ENCODE data around the gene RHOJ.
A peak's percentile ranks its signal among the peaks of the same experiment; 100 is the strongest.
"Not testable (repeated sequence)": the region's sequence is repeated elsewhere in the genome, so short reads cannot be mapped to it uniquely, and the experiment has no call there.

The RHOJ gene

GRCh38 chr14:63204407-63205043, at the start of gene RHOJ:
RHOJ (plus strand) TSS chr14:63204443; CDS start chr14:63204870, 427 bp downstream.
- no peak within 1 kb of the TSS for H3K4me3 Mint-ChIP-seq
- no peaks in the 10 kb centered on the region for H3K4me1 Mint-ChIP-seq
- H3K9me3 Mint-ChIP-seq = no peaks in the 10 kb centered on the region
- no peaks in the 10 kb centered on the region for H3K36me3 Mint-ChIP-seq
- no peak for ATAC-seq
- H3K27me3 Mint-ChIP-seq = peaks cover 8% of the 10 kb centered on the region
- no peak within 1 kb of the TSS for H3K27ac Mint-ChIP-seq

- Mint-ChIP-seq H3K27ac (no peak overlapping the region), H3K4me3 (no peak overlapping the region), H3K4me1 (no peaks in the 10 kb centered on the region), H3K36me3 (no peaks in the 10 kb centered on the region), H3K9me3 (no peaks in the 10 kb centered on the region), H3K27me3 (no peaks in the 10 kb centered on the region)
- no peak for ATAC-seq
These were observed 48.6 kb upstream of the RHOJ start for GRCh38 chr14:63155511-63156185.

GRCh38 chr14:63157195-63157594, 47.0 kb upstream of the RHOJ start:
- peak; percentile 41 for ATAC-seq
- H3K27me3 Mint-ChIP-seq = no peaks in the 10 kb centered on the region
- H3K36me3 Mint-ChIP-seq = no peaks in the 10 kb centered on the region
- H3K4me1 Mint-ChIP-seq = no peaks in the 10 kb centered on the region
- no peak overlapping the region for H3K27ac Mint-ChIP-seq
- no peaks in the 10 kb centered on the region for H3K9me3 Mint-ChIP-seq
- H3K4me3 Mint-ChIP-seq = no peak overlapping the region

GRCh38 chr14:63163306-63163705, 40.9 kb upstream of the RHOJ start:
- Mint-ChIP-seq H3K36me3 (no peaks in the 10 kb centered on the region), H3K4me1 (no peaks in the 10 kb centered on the region), H3K27ac (no peak overlapping the region), H3K27me3 (no peaks in the 10 kb centered on the region), H3K9me3 (no peaks in the 10 kb centered on the region), H3K4me3 (no peak overlapping the region)
- ATAC-seq = no peak

GRCh38 chr14:63164108-63164683, 40.0 kb upstream of the RHOJ start:
- Mint-ChIP-seq H3K27ac (no peak overlapping the region), H3K4me1 (no peaks in the 10 kb centered on the region), H3K4me3 (no peak overlapping the region), H3K27me3 (no peaks in the 10 kb centered on the region), H3K36me3 (no peaks in the 10 kb centered on the region), H3K9me3 (no peaks in the 10 kb centered on the region)
- no peak for ATAC-seq

- H3K4me1 Mint-ChIP-seq, H3K27ac Mint-ChIP-seq, H3K27me3 Mint-ChIP-seq, ATAC-seq, H3K4me3 Mint-ChIP-seq, H3K36me3 Mint-ChIP-seq, H3K9me3 Mint-ChIP-seq: not testable (repeated sequence)
These were observed 39.0 kb upstream of the RHOJ start for GRCh38 chr14:63165267-63165666.

GRCh38 chr14:63167044-63167443, 37.2 kb upstream of the RHOJ start:
- no peaks in the 10 kb centered on the region for H3K27me3 Mint-ChIP-seq
- no peak overlapping the region for H3K4me3 Mint-ChIP-seq
- H3K27ac Mint-ChIP-seq = no peak overlapping the region
- H3K9me3 Mint-ChIP-seq = peaks cover 3% of the 10 kb centered on the region
- no peaks in the 10 kb centered on the region for H3K36me3 Mint-ChIP-seq
- no peaks in the 10 kb centered on the region for H3K4me1 Mint-ChIP-seq
- ATAC-seq = no peak

- no peak overlapping the region for H3K4me3 Mint-ChIP-seq
- no peak overlapping the region for H3K27ac Mint-ChIP-seq
- no peaks in the 10 kb centered on the region for H3K4me1 Mint-ChIP-seq
- peaks cover 2% of the 10 kb centered on the region for H3K9me3 Mint-ChIP-seq
- no peaks in the 10 kb centered on the region for H3K27me3 Mint-ChIP-seq
- H3K36me3 Mint-ChIP-seq = no peaks in the 10 kb centered on the region
- no peak for ATAC-seq
These were observed 29.5 kb upstream of the RHOJ start for GRCh38 chr14:63174760-63175191.

- Mint-ChIP-seq H3K27ac (no peak overlapping the region), H3K9me3 (no peaks in the 10 kb centered on the region), H3K4me3 (no peak overlapping the region), H3K4me1 (no peaks in the 10 kb centered on the region), H3K27me3 (no peaks in the 10 kb centered on the region), H3K36me3 (no peaks in the 10 kb centered on the region)
- no peak for ATAC-seq
These were observed 28.7 kb upstream of the RHOJ start for GRCh38 chr14:63175531-63175930.

- Mint-ChIP-seq H3K27ac (no peak overlapping the region), H3K36me3 (no peaks in the 10 kb centered on the region), H3K4me1 (no peaks in the 10 kb centered on the region), H3K4me3 (no peak overlapping the region), H3K9me3 (peaks cover 9% of the 10 kb centered on the region), H3K27me3 (peaks cover 3% of the 10 kb centered on the region)
- ATAC-seq = peak; percentile 28
These were observed 25.3 kb upstream of the RHOJ start for GRCh38 chr14:63178912-63179311.

- H3K27ac Mint-ChIP-seq = no peak overlapping the region
- H3K4me1 Mint-ChIP-seq = no peaks in the 10 kb centered on the region
- no peaks in the 10 kb centered on the region for H3K36me3 Mint-ChIP-seq
- ATAC-seq = no peak
- H3K9me3 Mint-ChIP-seq = peaks cover 9% of the 10 kb centered on the region
- no peak overlapping the region for H3K4me3 Mint-ChIP-seq
- H3K27me3 Mint-ChIP-seq = peaks cover 7% of the 10 kb centered on the region
These were observed 24.9 kb upstream of the RHOJ start for GRCh38 chr14:63179383-63179782.

GRCh38 chr14:63180011-63180410, 24.2 kb upstream of the RHOJ start:
- no peaks in the 10 kb centered on the region for H3K4me1 Mint-ChIP-seq
- H3K27ac Mint-ChIP-seq = no peak overlapping the region
- H3K9me3 Mint-ChIP-seq = peaks cover 9% of the 10 kb centered on the region
- no peak overlapping the region for H3K4me3 Mint-ChIP-seq
- H3K27me3 Mint-ChIP-seq = peaks cover 7% of the 10 kb centered on the region
- H3K36me3 Mint-ChIP-seq = no peaks in the 10 kb centered on the region
- ATAC-seq = no peak

- no peak for ATAC-seq
- no peaks in the 10 kb centered on the region for H3K4me1 Mint-ChIP-seq
- H3K4me3 Mint-ChIP-seq = no peak overlapping the region
- H3K36me3 Mint-ChIP-seq = no peaks in the 10 kb centered on the region
- peaks cover 9% of the 10 kb centered on the region for H3K9me3 Mint-ChIP-seq
- peaks cover 7% of the 10 kb centered on the region for H3K27me3 Mint-ChIP-seq
- H3K27ac Mint-ChIP-seq = no peak overlapping the region
These were observed 21.3 kb upstream of the RHOJ start for GRCh38 chr14:63182968-63183367.

- H3K27ac Mint-ChIP-seq = no peak overlapping the region
- no peak for ATAC-seq
- H3K36me3 Mint-ChIP-seq = no peaks in the 10 kb centered on the region
- no peak overlapping the region for H3K4me3 Mint-ChIP-seq
- H3K9me3 Mint-ChIP-seq = peaks cover 9% of the 10 kb centered on the region
- peaks cover 7% of the 10 kb centered on the region for H3K27me3 Mint-ChIP-seq
- no peaks in the 10 kb centered on the region for H3K4me1 Mint-ChIP-seq
These were observed 17.8 kb upstream of the RHOJ start for GRCh38 chr14:63186453-63186852.

- H3K27me3 Mint-ChIP-seq = no peaks in the 10 kb centered on the region
- H3K9me3 Mint-ChIP-seq = peaks cover 6% of the 10 kb centered on the region
- no peaks in the 10 kb centered on the region for H3K36me3 Mint-ChIP-seq
These were observed 13.0 kb upstream of the RHOJ start for GRCh38 chr14:63191211-63191610.

GRCh38 chr14:63192085-63192484, 12.2 kb upstream of the RHOJ start:
- no peaks in the 10 kb centered on the region for H3K36me3 Mint-ChIP-seq
- H3K27me3 Mint-ChIP-seq = no peaks in the 10 kb centered on the region
- peaks cover 6% of the 10 kb centered on the region for H3K9me3 Mint-ChIP-seq
- H3K4me1 Mint-ChIP-seq = no peaks in the 10 kb centered on the region
- H3K4me3 Mint-ChIP-seq = no peak overlapping the region
- ATAC-seq = no peak
- H3K27ac Mint-ChIP-seq = no peak overlapping the region

More at GRCh38 chr14:63191211-63191610, 13.0 kb upstream of the RHOJ start:
- H3K4me1 Mint-ChIP-seq = no peaks in the 10 kb centered on the region
- H3K4me3 Mint-ChIP-seq = no peak overlapping the region
- ATAC-seq = no peak
- no peak overlapping the region for H3K27ac Mint-ChIP-seq
